Activated CD8-positive, alpha-beta T cell treated with anti-CD3 and anti-CD28 coated beads for 36 hours (primary cell): ENCODE data around the gene ILDR2. TPM values are rescaled to one million over a fixed set of nuclear protein-coding genes. Genes with fewer than 3 reads are reported as not detected.

Experiments used
- ATAC-seq: fragments of 200-7000 bp; cut with Tn5 transposase; one replicate; pipeline ENCODE4 v1.10.0; 2021; ENCODE audit warnings: mild to moderate bottlenecking, moderate library complexity
- CTCF ChIA-PET: fragments of 350-600 bp; sonication (Branson Sonifier 250); formaldehyde crosslinking; loops from one replicate; lab custom pipeline; 2021; ENCODE audit warnings: antibody characterized with exemption; lab: Charles Lee
- POLR2A ChIA-PET: fragments of 350-600 bp; sonication (Branson Sonifier 250); formaldehyde crosslinking; loops from one replicate; lab custom pipeline; 2021; ENCODE audit warnings: antibody characterized with exemption; lab: Charles Lee
- DNase-seq: peaks from one replicate; pipeline ENCODE4 v3.0.0-alpha.2; 2020
- H3K27ac Mint-ChIP-seq: one replicate; pipeline ENCODE4 v1.8.0; 2021; ENCODE audit warnings: mild to moderate bottlenecking, mixed read lengths
- H3K27me3 Mint-ChIP-seq: one replicate; pipeline ENCODE4 v1.8.0; 2021; ENCODE audit warnings: mixed read lengths
- H3K36me3 Mint-ChIP-seq: one replicate; pipeline ENCODE4 v1.8.0; 2021; ENCODE audit warnings: low read depth, mixed read lengths
- H3K4me1 Mint-ChIP-seq: one replicate; pipeline ENCODE4 v1.8.0; 2021; ENCODE audit warnings: low read depth, mixed read lengths
- H3K4me3 Mint-ChIP-seq: one replicate; pipeline ENCODE4 v1.8.0; 2021; ENCODE audit warnings: mild to moderate bottlenecking, moderate library complexity, mixed read lengths
- H3K9me3 Mint-ChIP-seq: one replicate; pipeline ENCODE4 v1.8.0; 2021; ENCODE audit warnings: mixed read lengths
- CTCF ChIP-seq: fragments of 200-600 bp; IDR thresholded peaks from one replicate; pipeline ENCODE4 v1.8.0; 2022; ENCODE audit warnings: antibody characterized with exemption, mild to moderate bottlenecking
- intact Hi-C: fragments of 100-400 bp; cut with micrococcal nuclease; formaldehyde crosslinking; loops from one replicate; pipeline ENCODE4 v1.10.0; 2022
- total RNA-seq, 2 experiments: library from RNA; stranded (reverse); gene quantifications; one replicate each; pipeline ENCODE4 v1.2.3, GENCODE V29; 2021

Gene ILDR2
- total RNA-seq, 2 experiments from 2014 or later = 14.3 to 15.1 TPM

- intact Hi-C loops = no loop called here
- CTCF ChIA-PET = interaction anchor here (1.1 kb wide), 1 partner anchor 46 kb away, joined by 3 read pairs; no protein-coding TSS in a partner anchor
- Mint-ChIP-seq H3K27ac (no peak overlapping the region), H3K9me3 (no peaks in the 10 kb centered on the region), H3K4me3 (no peak overlapping the region), H3K27me3 (peaks cover 23% of the 10 kb centered on the region), H3K36me3 (peaks cover 3% of the 10 kb centered on the region), H3K4me1 (peaks cover 13% of the 10 kb centered on the region)
- DNase-seq (no peak), ATAC-seq (no peak)
- no peak for TF ChIP-seq CTCF
- POLR2A ChIA-PET = interaction anchor here (1.6 kb wide), 1 partner anchor 17 kb away, joined by 4 read pairs; no protein-coding TSS in a partner anchor
Measured at GRCh38 chr1:166956057-166956850, 19.1 kb downstream of the ILDR2 start.

GRCh38 chr1:166953491-166953890, 21.8 kb downstream of the ILDR2 start:
- Mint-ChIP-seq H3K4me3 (no peak overlapping the region), H3K27ac (no peak overlapping the region), H3K9me3 (no peaks in the 10 kb centered on the region), H3K27me3 (peaks cover 12% of the 10 kb centered on the region), H3K36me3 (peaks cover 1% of the 10 kb centered on the region), H3K4me1 (peaks cover 13% of the 10 kb centered on the region)
- no peak for TF ChIP-seq CTCF
- CTCF ChIA-PET = interaction anchor here (0.8 kb wide), 1 partner anchor 11 kb away, joined by 3 read pairs; no protein-coding TSS in a partner anchor
- DNase-seq = no peak
- no peak for ATAC-seq
- intact Hi-C loops = no loop called here
- POLR2A ChIA-PET = no interaction called here

- peak; percentile 62 for ATAC-seq
- Mint-ChIP-seq H3K27ac (no peak overlapping the region), H3K9me3 (no peaks in the 10 kb centered on the region), H3K27me3 (peaks cover 21% of the 10 kb centered on the region), H3K36me3 (peaks cover 1% of the 10 kb centered on the region), H3K4me3 (no peak overlapping the region), H3K4me1 (peaks cover 15% of the 10 kb centered on the region)
- no peak for DNase-seq
- intact Hi-C loops = no loop called here
- TF ChIP-seq CTCF = no peak
- CTCF ChIA-PET = interaction anchor here (1.1 to 1.5 kb wide), 3 partner anchors 18 to 107 kb away, joined by 3 read pairs; no protein-coding TSS in a partner anchor
- POLR2A ChIA-PET = no interaction called here
Measured at GRCh38 chr1:166952002-166952746, 23.2 kb downstream of the ILDR2 start.

- ATAC-seq = no peak
- POLR2A ChIA-PET = no interaction called here
- Mint-ChIP-seq H3K27ac (no peak overlapping the region), H3K4me3 (no peak overlapping the region), H3K4me1 (peaks cover 17% of the 10 kb centered on the region), H3K36me3 (no peaks in the 10 kb centered on the region), H3K9me3 (no peaks in the 10 kb centered on the region), H3K27me3 (peaks cover 28% of the 10 kb centered on the region)
- DNase-seq = no peak
- CTCF ChIA-PET = no interaction called here
- TF ChIP-seq CTCF = no peak
- intact Hi-C loops = no loop called here
Measured at GRCh38 chr1:166951050-166951449, 24.3 kb downstream of the ILDR2 start.

GRCh38 chr1:166950156-166950555, 25.2 kb downstream of the ILDR2 start:
- ATAC-seq (no peak), DNase-seq (no peak)
- Mint-ChIP-seq H3K4me1 (peaks cover 25% of the 10 kb centered on the region), H3K27ac (no peak overlapping the region), H3K9me3 (no peaks in the 10 kb centered on the region), H3K36me3 (no peaks in the 10 kb centered on the region), H3K27me3 (peaks cover 30% of the 10 kb centered on the region), H3K4me3 (no peak overlapping the region)
- ChIA-PET CTCF (interaction anchor here (1.2 to 1.5 kb wide), 2 partner anchors 40 to 109 kb away, joined by 4 to 6 read pairs; no protein-coding TSS in a partner anchor), POLR2A (no interaction called here)
- intact Hi-C loops = no loop called here
- TF ChIP-seq CTCF = no peak
